HG03175 (cell line): ENCODE data around the gene SSNA1.
"Not testable (repeated sequence)": the region's sequence is repeated elsewhere in the genome, so short reads cannot be mapped to it uniquely, and the experiment has no call there.

Source experiments
- ATAC-seq: cut with Tn5 transposase; IDR thresholded peaks from one replicate; pipeline ENCODE4 v1.9.1; 2021; ENCODE audit warnings: mild to moderate bottlenecking, moderate library complexity; ENCODE audit not compliant: unreplicated experiment

The SSNA1 gene

DNA sequence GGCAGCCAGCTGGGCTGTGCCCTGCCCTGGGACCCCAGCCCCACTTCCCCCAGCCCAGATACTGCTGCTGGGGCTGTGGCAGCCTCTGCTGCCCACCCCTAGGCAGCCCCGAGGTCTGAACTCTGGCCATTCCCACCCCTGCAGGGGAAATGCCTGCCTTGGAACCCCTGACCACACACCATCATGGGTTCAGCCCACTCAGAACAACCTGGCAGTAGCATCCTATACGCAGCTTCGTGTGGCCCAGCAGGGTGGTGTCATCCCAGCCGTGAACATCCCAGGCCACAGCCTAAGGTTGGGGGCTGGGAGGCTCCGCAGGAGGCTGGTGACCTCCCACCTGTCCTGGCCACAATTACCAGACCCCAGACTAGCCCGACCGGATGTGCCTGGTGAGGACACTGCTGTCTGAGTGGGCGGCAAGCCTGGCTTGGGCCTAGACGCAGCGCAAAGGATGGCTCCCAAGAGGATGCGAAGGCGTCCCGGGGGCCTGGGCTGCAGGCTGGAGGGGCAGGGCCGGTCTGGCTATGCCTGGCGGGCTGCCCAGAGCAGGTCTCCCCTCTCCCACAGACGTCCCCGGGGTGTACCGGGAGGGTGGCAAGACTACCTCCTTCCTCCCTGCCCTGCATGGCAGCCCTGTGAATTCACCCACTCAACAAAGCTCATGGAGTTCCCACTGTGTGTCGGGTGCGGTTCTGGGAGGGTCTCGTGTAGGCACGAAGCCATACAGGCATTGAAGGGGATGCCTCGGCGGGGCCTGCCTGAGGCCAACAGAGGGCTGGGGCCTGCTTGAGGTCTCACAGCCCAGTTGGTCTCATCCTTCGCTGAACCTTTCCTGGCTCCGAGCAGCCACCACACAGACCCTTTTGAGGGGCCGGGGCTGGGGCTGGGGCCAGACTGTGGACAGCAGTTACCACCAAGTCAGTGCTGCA lies 40.8 kb downstream of the SSNA1 start:
- ATAC-seq: no peak

DNA sequence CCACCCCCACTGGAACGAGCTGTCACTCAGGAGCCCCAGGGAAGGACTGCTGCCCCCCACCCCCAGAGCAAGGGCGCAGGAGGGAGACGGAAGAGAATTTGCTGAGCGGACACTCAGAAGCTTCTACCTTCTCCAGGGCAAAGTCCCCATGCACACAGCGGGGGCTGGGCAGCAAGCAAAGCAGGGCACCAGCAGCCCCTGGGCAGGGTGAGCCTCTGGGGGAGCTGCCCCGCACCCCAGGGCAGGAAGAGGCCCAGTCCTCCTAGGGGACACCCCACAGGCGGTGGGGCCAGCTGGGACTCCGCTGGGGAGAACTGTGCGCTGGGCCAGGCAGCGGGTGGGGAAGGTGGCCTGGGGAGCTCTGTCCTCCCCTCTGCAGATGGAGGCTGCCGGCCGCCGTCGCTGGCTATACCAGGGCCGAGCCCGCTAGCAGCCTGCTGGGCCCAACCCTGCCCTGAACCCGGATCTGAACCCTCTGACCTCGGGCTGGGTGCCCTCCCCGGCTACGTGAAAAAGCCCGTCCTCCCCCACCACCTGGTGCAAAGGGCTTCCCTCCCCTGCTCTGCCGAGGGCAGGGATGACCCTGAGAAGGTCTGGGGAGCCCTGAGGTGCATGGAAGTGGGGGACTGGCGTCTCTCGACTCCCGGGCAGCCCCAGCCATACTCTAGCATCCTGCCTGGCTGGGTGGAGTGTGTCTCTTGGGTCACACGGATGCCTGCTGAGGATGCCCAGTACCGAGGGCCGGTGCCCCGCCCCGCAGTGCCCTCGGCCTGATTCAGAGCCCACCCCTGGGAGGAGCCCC lies 41.6 kb downstream of the SSNA1 start:
- no peak for ATAC-seq

DNA sequence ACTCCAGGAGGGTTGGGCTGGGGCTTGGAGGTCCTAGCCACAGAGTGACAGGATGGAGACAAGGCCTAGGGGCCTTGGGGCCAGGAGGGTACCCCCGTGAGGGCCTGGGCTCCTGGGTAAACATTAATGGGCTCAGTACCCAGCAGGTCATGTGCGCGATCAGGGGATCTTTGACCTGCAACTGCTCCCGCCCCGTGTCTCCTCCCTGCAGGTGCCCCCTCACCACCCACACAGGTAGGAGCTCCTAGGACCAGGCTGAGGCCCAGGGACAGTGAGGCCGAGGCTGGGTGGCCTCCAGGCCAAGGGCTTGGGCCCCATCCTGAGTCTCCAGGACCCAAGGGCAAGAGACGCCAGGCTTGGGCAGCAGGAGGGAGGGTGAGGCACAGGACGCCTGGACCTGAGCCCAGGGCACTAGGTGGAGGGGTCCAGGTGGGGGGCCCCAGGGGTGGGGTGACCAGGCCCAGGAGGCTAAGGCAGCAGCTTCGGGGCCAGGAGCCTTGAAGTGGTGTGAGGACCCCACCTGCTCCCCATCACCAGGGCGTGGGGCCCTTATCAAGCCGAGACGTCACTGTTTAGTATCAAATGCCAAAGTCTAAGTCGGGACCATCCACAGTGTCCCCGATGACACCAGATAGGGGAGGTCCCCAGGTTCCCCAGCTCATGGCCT lies 42.4 kb downstream of the SSNA1 start, which contains the start of gene SLC34A3:
TSS of gene SLC34A3 (plus strand) at position 197 of the 667 bp plus-strand sequence. CDS start 802 bp downstream, outside the sequence.
- no peak for ATAC-seq

DNA sequence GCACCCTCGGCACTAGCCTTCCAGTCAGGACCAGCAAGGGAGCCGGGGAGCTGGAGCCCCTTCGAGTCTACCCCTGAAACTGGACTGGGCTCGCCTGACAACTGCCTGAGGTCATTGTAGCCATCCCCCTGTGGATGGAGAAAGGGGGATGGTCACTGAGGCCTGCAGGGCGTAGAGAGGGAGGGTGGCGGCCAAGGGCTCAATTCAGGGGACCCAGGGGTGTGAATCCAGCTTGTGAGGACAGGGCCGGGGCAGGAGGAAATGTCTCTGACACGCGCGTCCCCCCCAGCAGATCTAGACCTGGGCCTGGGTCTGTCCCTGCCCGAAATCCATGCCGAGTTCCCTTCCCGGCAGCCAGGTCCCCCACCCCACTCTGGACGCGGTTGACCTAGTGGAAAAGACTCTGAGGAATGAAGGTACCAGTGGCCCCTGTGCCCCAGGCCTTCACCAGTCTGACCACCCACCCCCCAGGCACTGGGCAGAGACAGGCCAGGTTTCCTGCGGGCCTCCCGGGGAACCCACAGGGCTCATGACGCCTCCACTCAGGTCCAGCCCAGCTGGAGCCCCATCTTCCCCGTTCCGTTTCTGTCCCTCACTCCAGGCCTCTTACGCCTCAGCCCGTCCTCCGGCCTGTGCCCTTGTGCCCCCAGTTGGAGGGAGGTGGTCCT lies 43.0 kb downstream of the SSNA1 start:
- ATAC-seq: no peak

GRCh38 chr9:137232101-137232500 lies 43.6 kb downstream of the SSNA1 start:
- no peak for ATAC-seq

GRCh38 chr9:137232510-137232909 lies 44.0 kb downstream of the SSNA1 start:
- no peak for ATAC-seq

DNA sequence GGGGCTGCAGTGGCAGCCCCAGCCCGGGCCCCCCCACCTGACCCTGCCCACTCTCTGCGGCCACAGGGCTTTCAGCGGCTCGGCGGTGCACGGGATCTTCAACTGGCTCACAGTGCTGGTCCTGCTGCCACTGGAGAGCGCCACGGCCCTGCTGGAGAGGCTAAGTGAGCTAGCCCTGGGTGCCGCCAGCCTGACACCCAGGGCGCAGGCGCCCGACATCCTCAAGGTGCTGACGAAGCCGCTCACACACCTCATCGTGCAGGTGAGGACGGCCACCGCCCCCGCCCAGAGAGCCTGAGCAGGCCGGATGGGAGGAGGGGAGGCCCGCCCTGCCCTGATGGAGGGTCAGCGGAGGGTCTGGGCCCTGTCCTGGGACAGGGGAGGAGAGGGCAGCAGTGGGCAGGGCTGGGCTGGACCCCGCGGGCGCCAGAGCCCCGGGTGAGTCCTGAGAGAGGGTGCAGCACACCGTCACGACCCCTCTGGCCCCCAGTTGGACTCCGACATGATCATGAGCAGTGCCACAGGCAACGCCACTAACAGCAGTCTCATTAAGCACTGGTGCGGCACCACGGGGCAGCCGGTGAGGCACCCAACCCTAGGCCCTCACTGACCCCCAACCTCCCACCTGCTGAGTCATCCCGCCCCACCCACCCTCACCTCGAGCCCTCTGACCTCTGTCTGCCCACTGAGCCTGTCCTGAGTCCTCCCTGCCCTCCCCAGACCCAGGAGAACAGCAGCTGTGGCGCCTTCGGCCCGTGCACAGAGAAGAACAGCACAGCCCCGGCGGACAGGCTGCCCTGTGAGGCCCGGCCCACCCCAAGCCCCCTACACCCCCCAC lies 44.9 kb downstream of the SSNA1 start:
- no peak for ATAC-seq

DNA sequence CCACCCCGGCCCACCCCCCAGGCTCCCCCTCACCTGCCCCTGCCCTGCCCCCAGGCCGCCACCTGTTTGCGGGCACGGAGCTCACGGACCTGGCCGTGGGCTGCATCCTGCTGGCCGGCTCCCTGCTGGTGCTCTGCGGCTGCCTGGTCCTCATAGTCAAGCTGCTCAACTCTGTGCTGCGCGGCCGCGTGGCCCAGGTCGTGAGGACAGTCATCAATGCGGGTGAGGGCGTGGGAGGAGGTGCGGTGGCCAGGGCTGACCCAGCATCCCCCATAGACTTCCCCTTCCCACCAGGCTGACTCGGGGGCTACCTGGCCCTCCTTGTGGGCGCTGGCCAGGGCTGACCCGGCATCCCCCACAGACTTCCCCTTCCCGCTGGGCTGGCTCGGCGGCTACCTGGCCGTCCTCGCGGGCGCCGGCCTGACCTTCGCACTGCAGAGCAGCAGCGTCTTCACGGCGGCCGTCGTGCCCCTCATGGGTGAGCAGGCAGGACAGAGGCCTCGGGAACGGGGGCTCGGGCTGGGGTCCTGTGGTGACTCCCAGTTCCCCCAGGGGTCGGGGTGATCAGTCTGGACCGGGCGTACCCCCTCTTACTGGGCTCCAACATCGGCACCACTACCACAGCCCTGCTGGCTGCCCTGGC lies 45.7 kb downstream of the SSNA1 start:
- no peak for ATAC-seq

- ATAC-seq: no peak
These were observed 46.4 kb downstream of the SSNA1 start for GRCh38 chr9:137234758-137235423.

GRCh38 chr9:137235424-137236237 lies 47.2 kb downstream of the SSNA1 start:
- no peak for ATAC-seq

- ATAC-seq: peak; percentile 20
These were observed 47.9 kb downstream of the SSNA1 start for GRCh38 chr9:137236238-137236935.

- ATAC-seq: no peak
These were observed 48.5 kb downstream of the SSNA1 start for GRCh38 chr9:137236936-137237421.

- ATAC-seq: no peak
These were observed 49.6 kb downstream of the SSNA1 start for GRCh38 chr9:137237759-137238726.

DNA sequence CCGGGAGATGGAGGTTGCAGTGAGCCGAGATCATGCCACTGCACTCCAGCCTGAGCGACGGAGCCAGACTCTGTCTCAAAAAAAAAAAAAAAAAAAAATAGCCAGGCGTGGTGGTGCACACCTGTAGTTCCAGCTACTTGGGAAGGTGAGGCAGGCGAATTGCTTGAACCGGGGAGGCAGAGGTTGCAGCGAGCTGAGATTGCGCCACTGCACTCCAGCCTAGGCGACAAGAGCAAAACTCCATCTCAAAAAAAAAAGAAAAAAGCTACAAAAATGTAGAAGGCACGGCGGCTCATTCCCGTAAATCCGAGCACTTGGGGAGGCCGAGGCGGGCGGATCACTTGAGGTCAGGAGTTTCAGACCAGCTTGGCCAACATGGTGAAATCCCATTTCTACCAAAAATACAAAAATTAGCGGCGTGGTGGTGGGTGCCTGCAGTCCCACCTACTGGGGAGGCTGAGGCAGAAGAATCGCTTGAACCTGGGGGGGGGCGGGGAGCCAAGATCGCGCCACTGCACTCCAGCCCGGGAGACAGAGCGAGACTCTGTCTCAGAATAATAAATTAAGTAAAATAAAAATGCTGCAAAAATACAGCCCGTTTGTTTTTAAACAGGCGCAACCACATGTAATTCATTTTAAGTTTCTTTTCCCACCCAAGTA lies 51.2 kb downstream of the SSNA1 start:
- not testable (repeated sequence) for ATAC-seq
